ENCODE results near the gene DNAJC1.

Gene DNAJC1

DNA sequence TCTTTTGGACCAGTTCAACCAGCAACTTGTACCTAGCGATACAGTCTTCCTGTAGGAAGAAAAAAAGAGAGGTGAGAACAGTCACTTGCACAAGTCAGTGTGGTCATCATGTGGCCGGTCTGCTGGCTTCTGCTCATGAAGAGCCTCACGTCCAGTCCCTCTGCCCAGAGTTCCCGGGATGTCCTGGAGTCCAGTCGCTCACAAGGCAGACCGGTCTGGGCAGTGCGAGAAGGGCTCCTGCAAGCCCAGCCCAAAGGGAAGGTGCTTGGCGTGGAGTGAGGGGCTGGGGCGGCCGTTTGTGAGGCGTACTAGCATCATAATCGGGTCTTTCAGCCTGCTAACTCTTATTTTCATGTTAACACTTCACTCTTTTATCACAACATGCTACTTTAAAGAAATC, 246.8 kb downstream of the DNAJC1 start:
- Histone ChIP-seq H3K4me1 (ENCODE audit: control insufficient read depth, insufficient read depth, low read length) (peaks cover 25% of the 10 kb centered on the region), H3K4me3 (ENCODE audit: insufficient read depth, low read depth, low read length) (no peak overlapping the region), H3K27ac (ENCODE audit: insufficient read depth, low read depth, low read length, poor library complexity, severe bottlenecking) (no peak overlapping the region), H3K27me3 (ENCODE audit: control insufficient read depth, insufficient read depth, low read length, poor library complexity, severe bottlenecking) (no peaks in the 10 kb centered on the region), H3K9me3 (ENCODE audit: control insufficient read depth, low read length) (no peaks in the 10 kb centered on the region), H3K36me3 (ENCODE audit: control insufficient read depth, insufficient read depth, low read length) (no peaks in the 10 kb centered on the region)
- 82 to 90% methylated on average over 12 of the region's 12 CpGs for WGBS, 2 experiments

GRCh38 chr10:21754410-21755011, 249.0 kb downstream of the DNAJC1 start:
- Histone ChIP-seq H3K27me3 (ENCODE audit: control insufficient read depth, insufficient read depth, low read length, poor library complexity, severe bottlenecking) (no peaks in the 10 kb centered on the region), H3K27ac (ENCODE audit: insufficient read depth, low read depth, low read length, poor library complexity, severe bottlenecking) (no peak overlapping the region), H3K9me3 (ENCODE audit: control insufficient read depth, low read length) (no peaks in the 10 kb centered on the region), H3K4me3 (ENCODE audit: insufficient read depth, low read depth, low read length) (no peak overlapping the region), H3K36me3 (ENCODE audit: control insufficient read depth, insufficient read depth, low read length) (no peaks in the 10 kb centered on the region), H3K4me1 (ENCODE audit: control insufficient read depth, insufficient read depth, low read length) (peaks cover 25% of the 10 kb centered on the region)
- 89 to 92% methylated on average over 10 of the region's 10 CpGs for WGBS, 2 experiments

DNA sequence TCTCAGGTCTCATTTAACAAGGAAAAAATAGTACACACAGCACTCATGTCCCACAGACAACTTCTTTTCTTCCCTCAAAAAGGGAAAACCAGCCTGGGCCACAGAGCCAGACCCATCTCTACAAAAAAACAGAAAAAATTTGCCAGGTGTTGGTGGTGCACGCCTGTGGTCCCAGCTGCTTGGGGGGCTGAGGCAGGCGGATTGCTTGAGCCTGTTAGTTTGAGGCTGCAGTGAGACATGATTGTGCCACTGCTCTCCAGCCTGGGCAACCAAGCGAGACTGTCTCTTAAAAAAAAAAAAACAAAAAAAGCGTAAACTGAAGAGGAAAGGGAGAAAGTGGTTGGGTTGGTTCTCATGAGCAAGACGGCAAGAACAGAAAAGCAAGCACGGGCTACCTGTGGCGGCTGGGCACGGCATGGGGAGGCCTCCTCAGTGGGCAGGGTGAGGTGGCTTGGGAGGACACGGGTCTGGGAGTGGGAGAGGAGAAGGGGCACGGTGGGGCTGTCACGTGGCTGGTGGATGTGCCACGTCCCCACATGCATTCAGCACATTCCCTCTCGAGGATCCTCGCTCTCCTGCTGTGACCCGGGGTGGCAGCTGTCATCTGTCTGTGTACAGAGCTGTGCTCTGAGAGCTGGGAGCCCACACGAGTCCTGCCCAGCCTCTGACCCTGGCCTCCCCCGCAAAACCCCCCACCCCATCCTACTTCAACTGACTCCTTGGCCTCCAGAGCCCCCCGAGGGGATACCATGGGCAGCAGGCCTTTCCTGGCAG, 249.8 kb downstream of the DNAJC1 start:
- peaks cover 25% of the 10 kb centered on the region for H3K4me1 ChIP-seq (ENCODE audit: control insufficient read depth, insufficient read depth, low read length)
- no peaks in the 10 kb centered on the region for H3K27me3 ChIP-seq (ENCODE audit: control insufficient read depth, insufficient read depth, low read length, poor library complexity, severe bottlenecking)
- H3K27ac ChIP-seq (ENCODE audit: insufficient read depth, low read depth, low read length, poor library complexity, severe bottlenecking), result no peak overlapping the region
- H3K36me3 ChIP-seq (ENCODE audit: control insufficient read depth, insufficient read depth, low read length), result no peaks in the 10 kb centered on the region
- 88 to 90% methylated on average over 18 of the region's 18 CpGs for WGBS, 2 experiments
- H3K4me3 ChIP-seq (ENCODE audit: insufficient read depth, low read depth, low read length), result no peak overlapping the region
- no peaks in the 10 kb centered on the region for H3K9me3 ChIP-seq (ENCODE audit: control insufficient read depth, low read length)

GRCh38 chr10:21751341-21752310, 251.9 kb downstream of the DNAJC1 start:
- Histone ChIP-seq H3K27ac (ENCODE audit: insufficient read depth, low read depth, low read length, poor library complexity, severe bottlenecking) (no peak overlapping the region), H3K4me1 (ENCODE audit: control insufficient read depth, insufficient read depth, low read length) (peaks cover 11% of the 10 kb centered on the region), H3K4me3 (ENCODE audit: insufficient read depth, low read depth, low read length) (no peak overlapping the region), H3K36me3 (ENCODE audit: control insufficient read depth, insufficient read depth, low read length) (no peaks in the 10 kb centered on the region), H3K27me3 (ENCODE audit: control insufficient read depth, insufficient read depth, low read length, poor library complexity, severe bottlenecking) (no peaks in the 10 kb centered on the region), H3K9me3 (ENCODE audit: control insufficient read depth, low read length) (no peaks in the 10 kb centered on the region)
- 38 to 47% methylated on average over 25 to 26 of the region's 26 CpGs for WGBS, 2 experiments

DNA sequence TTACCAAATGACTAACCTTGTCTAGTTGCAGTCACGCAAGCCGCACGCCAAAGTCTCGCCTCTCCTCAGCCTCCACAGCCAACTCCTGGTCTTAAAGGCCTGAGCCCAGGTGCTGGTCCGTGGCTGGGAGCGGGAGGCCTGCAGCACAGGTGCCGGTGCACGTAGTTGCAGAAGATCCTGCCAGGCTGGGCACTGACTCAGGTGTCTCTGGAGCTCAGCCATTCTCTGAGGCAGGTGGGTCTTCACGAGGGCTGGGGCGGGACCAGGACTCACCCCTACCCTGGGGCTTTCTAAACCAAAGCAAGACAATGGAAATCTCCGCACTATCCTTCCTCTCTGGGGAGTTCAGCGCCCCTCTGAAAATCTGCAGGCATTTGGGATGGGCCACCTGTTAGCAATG, 253.1 kb downstream of the DNAJC1 start:
- Histone ChIP-seq H3K36me3 (ENCODE audit: control insufficient read depth, insufficient read depth, low read length) (no peaks in the 10 kb centered on the region), H3K9me3 (ENCODE audit: control insufficient read depth, low read length) (no peaks in the 10 kb centered on the region), H3K4me1 (ENCODE audit: control insufficient read depth, insufficient read depth, low read length) (peaks cover 5% of the 10 kb centered on the region), H3K4me3 (ENCODE audit: insufficient read depth, low read depth, low read length) (no peak overlapping the region), H3K27ac (ENCODE audit: insufficient read depth, low read depth, low read length, poor library complexity, severe bottlenecking) (no peak overlapping the region), H3K27me3 (ENCODE audit: control insufficient read depth, insufficient read depth, low read length, poor library complexity, severe bottlenecking) (no peaks in the 10 kb centered on the region)
- WGBS, 2 experiments, result 83 to 86% methylated on average over 12 of the region's 12 CpGs

- Histone ChIP-seq H3K9me3 (ENCODE audit: control insufficient read depth, low read length) (no peaks in the 10 kb centered on the region), H3K27ac (ENCODE audit: insufficient read depth, low read depth, low read length, poor library complexity, severe bottlenecking) (no peak overlapping the region), H3K4me1 (ENCODE audit: control insufficient read depth, insufficient read depth, low read length) (peaks cover 5% of the 10 kb centered on the region), H3K4me3 (ENCODE audit: insufficient read depth, low read depth, low read length) (no peak overlapping the region), H3K27me3 (ENCODE audit: control insufficient read depth, insufficient read depth, low read length, poor library complexity, severe bottlenecking) (no peaks in the 10 kb centered on the region), H3K36me3 (ENCODE audit: control insufficient read depth, insufficient read depth, low read length) (peaks cover 1% of the 10 kb centered on the region)
- WGBS, 2 experiments, result 97 to 98% methylated on average over 3 of the region's 3 CpGs
Measured at GRCh38 chr10:21749788-21750187, 253.7 kb downstream of the DNAJC1 start.

- Histone ChIP-seq H3K27ac (ENCODE audit: insufficient read depth, low read depth, low read length, poor library complexity, severe bottlenecking) (no peak overlapping the region), H3K27me3 (ENCODE audit: control insufficient read depth, insufficient read depth, low read length, poor library complexity, severe bottlenecking) (no peaks in the 10 kb centered on the region), H3K9me3 (ENCODE audit: control insufficient read depth, low read length) (no peaks in the 10 kb centered on the region), H3K36me3 (ENCODE audit: control insufficient read depth, insufficient read depth, low read length) (peaks cover 11% of the 10 kb centered on the region), H3K4me3 (ENCODE audit: insufficient read depth, low read depth, low read length) (no peak overlapping the region), H3K4me1 (ENCODE audit: control insufficient read depth, insufficient read depth, low read length) (no peaks in the 10 kb centered on the region)
- 87 to 90% methylated on average over 4 of the region's 4 CpGs for WGBS, 2 experiments
Measured at GRCh38 chr10:21747809-21748208, 255.7 kb downstream of the DNAJC1 start.

DNA sequence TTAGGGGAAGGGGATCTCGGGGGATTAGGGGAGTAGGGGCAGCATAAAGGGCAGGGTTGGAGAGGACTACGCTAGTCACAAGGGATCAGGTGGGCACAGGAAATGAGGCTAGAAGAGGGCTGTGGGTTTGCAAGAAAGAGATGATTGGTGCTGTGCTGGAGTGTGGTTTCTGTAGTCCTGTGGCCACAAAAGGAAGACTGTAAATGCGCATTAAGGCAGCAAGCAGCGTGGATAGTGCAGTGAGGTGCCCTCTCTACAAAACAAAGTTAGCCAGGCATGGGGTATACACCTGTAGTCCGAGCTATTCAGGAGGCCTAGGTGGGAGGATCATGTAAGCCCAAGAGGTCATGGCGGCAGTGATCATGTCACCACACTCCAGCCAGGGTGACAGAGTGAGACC, 257.4 kb downstream of the DNAJC1 start:
- no peaks in the 10 kb centered on the region for H3K9me3 ChIP-seq (ENCODE audit: control insufficient read depth, low read length)
- no peak overlapping the region for H3K27ac ChIP-seq (ENCODE audit: insufficient read depth, low read depth, low read length, poor library complexity, severe bottlenecking)
- H3K27me3 ChIP-seq (ENCODE audit: control insufficient read depth, insufficient read depth, low read length, poor library complexity, severe bottlenecking), result no peaks in the 10 kb centered on the region
- peaks cover 13% of the 10 kb centered on the region for H3K36me3 ChIP-seq (ENCODE audit: control insufficient read depth, insufficient read depth, low read length)
- no peaks in the 10 kb centered on the region for H3K4me1 ChIP-seq (ENCODE audit: control insufficient read depth, insufficient read depth, low read length)
- 91 to 92% methylated on average over 6 of the region's 6 CpGs for WGBS, 2 experiments
- H3K4me3 ChIP-seq (ENCODE audit: insufficient read depth, low read depth, low read length), result no peak overlapping the region

GRCh38 chr10:21744223-21744622, 259.3 kb downstream of the DNAJC1 start:
- Histone ChIP-seq H3K9me3 (ENCODE audit: control insufficient read depth, low read length) (no peaks in the 10 kb centered on the region), H3K27me3 (ENCODE audit: control insufficient read depth, insufficient read depth, low read length, poor library complexity, severe bottlenecking) (no peaks in the 10 kb centered on the region), H3K4me1 (ENCODE audit: control insufficient read depth, insufficient read depth, low read length) (no peaks in the 10 kb centered on the region), H3K36me3 (ENCODE audit: control insufficient read depth, insufficient read depth, low read length) (peaks cover 13% of the 10 kb centered on the region), H3K27ac (ENCODE audit: insufficient read depth, low read depth, low read length, poor library complexity, severe bottlenecking) (no peak overlapping the region), H3K4me3 (ENCODE audit: insufficient read depth, low read depth, low read length) (no peak overlapping the region)
- WGBS, 2 experiments, result 93% methylated on average over 11 of the region's 11 CpGs

Data from ectodermal cell (in vitro differentiated cells).